GM19193 (cell line): Measurements from ENCODE around the gene KIF7.

ENCODE experiments used
- POLR2A ChIP-seq: IDR thresholded peaks from 4 replicates; pipeline ENCODE4 v1.6.1; 2011; ENCODE audit not compliant: insufficient read depth, insufficient read length; ENCODE audit errors: extremely low read depth

Gene KIF7

DNA sequence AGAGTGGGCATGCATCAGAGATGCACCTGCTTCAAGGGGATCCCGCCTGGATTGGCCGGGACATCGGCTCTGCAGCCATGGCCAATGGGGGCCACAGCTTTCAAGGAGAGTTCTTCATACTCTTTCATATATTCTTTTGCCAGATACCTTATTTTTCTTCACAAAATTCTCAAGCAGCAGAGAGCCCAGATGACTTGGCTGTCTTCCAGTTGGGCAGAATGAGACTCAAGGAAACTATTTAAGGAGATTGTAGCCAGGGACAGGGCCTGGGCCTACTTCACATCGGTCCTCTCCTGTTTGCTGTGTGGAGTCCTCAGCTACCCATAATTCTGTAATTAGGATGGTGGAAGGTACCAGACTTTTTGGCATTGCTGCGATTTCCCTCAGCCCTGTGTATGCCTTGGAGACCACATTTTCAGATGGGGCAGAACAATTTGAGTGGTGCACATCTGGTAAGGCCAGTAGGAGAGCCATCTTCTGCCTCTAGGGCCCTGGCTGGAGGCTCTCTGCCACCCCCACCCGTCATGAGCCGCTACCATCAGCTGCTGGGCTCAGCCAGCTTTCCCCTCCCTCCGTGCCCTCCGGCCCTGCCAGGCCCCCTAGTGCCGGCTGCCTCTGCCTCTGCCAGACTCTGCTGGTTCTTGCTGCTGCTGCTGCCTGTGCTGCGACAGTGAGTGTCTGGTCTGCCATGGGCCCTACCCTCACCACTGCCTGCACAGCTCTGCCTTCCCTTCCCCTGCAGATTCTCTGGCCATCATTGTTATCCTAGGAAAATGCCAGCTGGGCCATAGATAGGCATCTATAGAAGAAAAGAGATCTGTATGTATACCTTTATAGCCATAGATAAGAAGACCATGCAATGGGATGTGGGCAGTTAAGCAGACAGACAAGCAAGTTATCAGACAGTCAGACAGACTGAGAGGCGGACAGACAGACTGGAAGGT is 17.2 kb upstream of the KIF7 start:
- TF ChIP-seq POLR2A, result no peak

DNA sequence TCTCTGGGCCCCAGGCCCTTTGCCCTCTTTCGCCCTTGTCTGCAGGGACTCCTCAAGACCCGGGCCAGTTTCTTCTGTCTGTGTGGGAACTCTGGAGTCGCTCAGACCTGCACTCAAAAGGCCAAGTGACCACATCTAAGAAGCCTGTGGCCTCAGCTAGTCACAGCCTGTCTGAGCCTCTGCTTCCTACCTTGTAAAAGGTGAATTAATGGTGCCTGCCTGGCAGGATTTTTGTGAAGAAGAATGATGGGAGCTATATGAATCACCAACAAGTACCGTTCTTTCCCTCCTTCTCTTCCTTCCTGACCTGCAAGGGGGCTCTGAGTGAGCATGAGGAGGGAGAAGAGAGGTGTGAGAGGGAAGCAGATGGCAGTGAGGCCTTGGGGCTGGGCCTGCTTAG is 16.4 kb upstream of the KIF7 start:
- no peak for TF ChIP-seq POLR2A

DNA sequence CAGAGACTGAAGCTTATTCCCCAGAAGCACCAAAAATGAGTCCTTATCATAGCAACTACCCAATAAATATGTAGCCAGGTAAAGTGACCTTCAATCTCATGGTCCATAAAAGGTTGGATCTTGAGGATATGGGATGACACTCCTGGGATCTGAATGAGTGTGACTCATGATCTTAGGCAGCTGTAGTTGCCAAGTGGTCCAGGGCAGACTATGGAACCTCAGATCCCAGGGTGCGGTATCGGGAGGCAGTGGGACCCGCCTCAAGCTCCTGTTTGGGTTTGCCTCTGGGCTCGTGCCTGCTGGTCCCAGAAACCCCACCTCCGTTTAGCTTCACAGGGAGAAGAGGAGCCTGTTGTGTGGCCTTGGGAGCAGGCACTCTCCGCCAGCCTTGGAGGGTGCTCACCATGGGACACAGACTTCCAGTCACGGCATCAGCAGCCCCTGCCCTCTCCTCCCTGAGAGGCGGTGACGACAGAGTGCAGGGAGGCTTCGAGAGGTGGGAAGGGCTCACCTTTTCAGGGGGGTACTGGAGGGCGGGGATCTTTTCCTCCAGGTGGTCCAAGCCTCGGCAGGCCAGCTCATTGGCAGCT is 15.8 kb upstream of the KIF7 start:
- TF ChIP-seq POLR2A, result no peak

DNA sequence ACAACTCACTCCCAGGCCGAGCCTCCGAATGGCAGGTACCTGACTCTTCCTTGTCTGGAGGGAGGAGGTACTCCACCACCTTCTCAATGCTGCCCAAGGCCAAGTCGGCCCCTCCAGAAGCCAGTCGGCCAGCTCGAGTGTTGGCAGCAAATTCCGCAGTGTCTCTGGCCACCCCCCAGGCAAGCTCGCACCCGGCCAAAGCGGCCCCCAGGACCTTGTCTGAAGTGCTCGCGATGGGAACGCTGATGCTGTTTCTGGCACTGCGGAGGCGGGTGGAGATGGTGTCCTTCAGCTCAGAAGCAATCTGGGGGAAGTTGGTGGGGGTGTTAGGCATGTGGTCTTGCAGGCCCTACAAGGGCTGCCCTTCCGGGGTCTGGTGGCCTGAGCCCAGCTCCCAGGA is 14.7 kb upstream of the KIF7 start:
- TF ChIP-seq POLR2A, result no peak

DNA sequence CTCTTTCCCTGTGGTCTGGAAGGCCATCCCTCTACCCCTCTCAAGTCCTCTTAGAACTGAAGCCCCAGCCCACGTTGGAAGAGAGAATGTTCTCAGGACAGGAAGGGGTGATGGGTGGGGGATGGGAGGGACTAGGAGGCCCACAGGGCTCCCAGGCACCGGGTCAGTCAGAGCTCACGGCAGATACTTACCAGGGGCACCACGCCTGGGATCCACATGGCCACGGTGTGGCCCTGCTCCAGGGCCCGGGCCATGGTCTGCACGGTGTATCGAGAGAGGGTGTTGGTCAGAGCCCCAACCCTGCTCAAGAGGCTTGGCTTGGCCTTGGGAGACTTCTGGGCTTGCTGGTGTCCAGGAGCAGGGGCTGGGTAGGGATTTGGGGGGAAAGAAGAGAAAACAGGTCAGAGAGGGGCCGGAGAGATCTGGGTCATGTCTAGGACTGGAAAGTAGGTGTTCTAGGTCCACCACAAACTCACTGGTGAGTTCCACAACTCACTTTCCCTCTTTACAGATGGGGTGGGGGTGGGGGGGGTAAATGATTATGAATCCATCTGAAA is 14.1 kb upstream of the KIF7 start:
- TF ChIP-seq POLR2A, result no peak

DNA sequence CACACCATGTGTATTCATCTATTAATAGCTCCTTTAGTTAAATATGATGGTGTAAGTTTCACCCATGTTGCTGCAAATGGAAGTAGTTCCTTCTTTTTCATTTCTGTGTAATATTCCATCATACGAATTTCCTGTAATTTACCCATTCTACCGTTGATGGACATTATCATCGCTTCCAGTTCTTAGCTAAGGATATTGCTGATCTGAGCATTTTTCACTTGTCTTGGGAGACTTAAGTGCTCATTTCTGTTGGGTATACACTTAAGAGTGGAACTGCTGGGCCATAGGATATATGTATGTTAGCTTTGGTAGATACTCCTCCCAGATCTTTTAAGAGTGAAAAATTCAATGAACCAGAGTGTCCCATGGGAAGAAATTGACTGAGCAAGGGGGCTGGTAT is 12.9 kb upstream of the KIF7 start:
- TF ChIP-seq POLR2A, result no peak

DNA sequence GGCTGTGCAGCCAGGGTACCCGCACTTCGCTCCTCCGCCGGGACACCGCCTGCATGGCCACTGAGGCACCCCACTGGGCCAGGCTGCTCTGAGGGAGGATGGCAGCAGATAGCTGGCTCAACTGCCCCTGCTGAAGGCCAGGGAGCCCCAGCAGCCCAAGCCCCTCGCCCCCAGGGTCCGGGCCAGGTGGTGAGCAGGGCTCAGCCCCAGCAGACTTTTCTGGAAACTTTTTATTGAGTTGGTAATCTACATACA is 12.4 kb upstream of the KIF7 start:
- TF ChIP-seq POLR2A, result no peak

DNA sequence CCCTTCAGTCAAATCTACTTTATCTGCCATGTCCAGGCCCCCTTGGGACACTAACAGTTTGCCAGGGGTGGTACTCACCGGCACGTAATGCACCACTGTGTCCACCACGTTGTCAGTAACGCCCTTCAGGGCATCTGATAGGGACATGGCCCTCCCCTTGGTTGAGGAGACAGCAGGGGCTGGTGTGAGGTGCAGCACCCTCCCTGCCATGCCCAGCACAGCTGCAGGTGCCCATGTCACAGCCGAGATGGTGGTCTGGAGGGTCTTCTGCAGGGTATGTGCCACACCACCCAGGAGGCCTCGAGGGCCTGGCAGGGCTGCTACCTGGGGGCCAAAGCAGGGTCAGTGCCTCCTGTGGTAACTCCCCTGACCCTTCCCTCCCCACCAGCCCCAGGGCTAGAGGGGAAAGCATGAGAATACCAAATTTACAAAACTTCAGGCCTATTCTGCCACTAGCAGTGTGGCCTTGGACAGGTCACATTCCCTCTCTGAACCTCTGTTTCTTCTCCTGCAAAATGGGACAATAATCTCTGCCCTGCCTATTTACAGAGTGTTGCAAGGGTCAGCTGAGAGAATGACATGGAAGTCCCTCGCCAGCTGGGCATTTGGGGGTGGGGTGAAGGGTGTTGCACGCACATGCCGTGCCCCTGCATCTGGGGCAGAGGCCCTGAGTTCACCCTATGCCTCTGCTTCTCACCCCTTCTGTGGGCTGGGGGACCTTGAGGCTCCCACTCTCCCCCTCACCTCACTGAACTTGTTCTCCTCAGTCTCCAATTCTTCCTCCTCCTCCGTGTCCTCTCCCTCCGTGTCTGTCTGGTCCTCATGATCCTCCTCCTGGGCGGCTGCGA is 11.8 kb upstream of the KIF7 start:
- TF ChIP-seq POLR2A, result no peak

DNA sequence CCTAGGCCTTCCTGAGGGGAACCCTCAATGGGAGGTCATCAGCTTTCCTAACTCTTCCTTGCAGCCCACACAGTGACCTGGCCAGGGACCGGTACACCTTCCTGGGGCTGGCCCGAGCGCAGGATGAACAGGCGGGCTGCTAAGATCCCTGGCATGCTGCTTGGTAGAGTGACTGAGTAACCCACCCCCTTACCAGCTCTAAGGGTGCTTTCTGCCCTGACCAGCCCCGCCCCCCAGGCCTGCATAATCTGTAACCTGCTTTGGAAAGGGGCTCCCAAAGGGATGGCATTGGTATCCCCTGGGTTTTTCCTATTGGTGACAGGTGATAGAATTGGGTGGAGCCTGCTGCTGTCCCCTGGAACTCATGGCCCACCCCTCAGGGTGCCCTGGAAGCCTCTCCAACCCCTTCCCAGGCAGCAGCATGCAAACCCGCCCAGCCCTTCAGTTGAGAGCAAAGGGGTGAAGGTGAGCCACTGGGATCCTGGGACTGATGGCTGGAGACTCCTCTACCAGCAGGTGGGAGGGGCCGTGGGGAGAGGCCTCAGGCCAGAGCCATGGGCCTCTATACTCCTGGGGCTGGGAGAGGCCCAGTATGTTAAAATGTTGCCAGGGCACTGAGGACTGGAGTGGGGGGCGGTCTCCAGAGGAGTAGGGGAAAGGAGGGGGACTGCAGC is 11.1 kb upstream of the KIF7 start:
- no peak for TF ChIP-seq POLR2A

DNA sequence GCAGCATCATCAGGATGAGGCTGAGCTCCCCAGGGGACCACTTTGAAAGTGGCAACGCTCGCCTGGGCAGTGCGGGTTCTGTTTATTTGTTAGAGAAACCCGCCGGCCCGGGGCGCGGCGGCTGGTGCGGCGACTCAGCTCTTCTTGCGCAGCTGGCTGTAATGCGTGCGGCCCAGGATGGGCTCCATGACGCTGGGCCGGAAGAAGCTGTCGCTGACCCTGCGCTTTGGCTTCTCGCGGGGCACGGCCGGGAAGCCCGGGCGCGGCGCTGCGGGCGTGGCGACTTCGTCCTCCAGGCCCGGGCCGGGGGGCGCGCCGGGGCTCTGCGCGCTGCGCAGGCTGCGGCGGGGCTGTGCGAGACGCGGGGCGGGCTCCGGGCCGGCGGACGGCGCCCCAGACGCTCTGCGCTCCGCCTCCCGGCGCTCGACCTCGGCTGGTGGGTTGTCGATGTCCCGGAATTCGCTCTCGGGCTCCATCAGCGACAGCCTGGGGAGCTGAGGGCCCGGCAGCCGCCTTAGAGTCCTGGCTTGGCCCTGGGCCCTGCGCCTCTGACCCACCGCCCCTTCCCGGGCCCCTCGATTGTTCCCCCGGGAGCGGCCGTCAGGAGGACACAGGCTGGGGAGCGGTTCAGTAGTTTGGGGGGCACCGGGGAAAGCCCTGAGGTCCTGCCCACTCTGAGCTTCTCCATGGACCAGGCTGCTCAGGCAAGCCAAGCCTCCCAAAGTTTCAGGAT is 10.3 kb upstream of the KIF7 start:
- no peak for TF ChIP-seq POLR2A

DNA sequence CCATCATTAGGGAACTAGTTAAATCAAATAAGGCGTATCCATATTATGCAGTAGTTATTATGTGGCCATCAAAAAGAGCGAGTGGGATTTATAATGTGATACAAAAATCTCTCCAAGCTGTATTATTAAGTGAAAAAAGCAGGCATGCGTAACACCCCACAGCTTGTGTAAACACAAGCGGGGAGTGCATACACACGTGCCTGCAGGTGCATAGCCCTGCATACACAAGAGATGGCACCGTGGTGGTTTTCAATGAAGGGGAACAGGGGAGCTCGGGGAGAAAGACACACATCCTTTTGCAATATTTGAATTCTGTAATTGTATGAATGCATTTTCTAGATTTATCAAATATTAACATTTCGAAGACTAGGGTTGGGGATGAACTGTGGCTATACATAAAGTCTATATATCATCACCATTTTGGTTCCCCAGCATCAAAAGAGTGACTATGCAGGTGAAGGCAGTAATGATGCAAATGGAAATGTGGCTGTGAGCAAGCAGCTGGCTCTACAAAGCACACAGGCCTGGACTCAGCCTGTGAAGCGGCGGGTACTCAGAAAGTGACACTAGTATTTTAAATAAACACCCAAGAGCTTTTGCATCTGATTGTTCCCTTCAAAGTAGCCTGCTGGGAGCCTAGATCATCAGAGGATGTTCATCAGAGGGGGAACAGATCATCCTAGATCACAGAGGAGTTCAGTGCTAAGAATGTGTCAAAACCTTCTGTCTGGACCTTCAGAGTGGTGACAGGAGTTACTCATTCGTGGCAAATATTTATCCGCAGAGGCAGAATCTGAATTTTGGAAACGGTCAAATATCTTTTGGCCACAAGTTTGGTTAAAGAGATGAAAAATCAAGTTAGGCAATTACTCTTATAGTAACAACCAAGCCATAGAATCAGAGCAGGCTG is 9.4 kb upstream of the KIF7 start:
- TF ChIP-seq POLR2A, result no peak

DNA sequence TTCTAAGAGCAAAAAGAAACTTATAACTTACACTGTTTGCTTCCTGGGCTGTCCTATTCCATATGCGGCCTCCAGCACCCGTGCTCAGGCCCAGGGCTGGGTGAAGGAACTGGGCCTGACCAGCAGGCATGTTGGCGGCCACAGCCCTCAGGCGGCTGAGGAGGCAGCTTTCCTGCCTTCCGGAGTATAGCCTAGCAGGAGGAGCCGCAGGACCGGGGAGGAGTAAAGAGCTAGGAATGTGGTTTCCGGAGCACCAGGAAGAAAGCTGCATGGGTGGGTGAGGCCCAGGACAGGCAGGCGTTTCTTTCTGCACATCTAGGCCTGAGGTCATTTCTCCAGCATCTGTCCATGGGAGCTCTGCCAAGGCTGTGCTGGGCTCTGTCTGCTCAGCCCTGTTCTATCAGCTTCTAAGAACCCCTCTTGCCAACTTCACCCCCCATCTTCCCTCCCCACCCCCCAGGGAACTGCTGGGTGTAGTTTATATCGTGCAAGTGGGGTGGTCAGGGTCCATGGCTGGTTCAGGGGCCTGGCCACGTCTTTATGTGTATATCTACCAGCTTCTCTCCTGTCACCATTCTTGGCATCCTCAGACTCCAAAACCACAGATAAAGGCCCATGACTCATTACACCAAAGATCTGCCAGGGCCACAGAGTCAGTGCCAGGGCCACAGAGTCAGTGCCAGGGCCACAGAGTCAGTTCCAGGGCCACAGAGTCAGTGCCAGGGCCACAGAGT is 7.8 kb upstream of the KIF7 start:
- no peak for TF ChIP-seq POLR2A

DNA sequence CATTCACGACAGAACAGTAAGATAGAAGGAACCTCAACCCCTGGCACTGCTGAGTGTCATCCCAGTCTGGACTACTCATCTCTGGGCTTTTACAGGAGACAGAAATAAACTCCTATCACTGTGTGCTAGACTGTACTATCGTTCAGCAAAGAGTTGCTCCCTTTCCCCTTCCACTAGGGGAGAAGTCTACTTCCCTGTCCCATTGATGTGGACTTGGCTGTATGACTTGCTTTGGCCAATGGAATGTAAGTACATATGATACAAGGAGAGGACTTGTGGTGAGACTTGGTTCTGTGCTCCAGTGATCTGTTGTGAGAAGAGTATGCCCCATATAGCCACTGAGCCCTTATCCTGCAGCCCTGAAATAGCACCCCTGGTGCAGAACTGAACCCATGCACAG is 5.3 kb upstream of the KIF7 start:
- TF ChIP-seq POLR2A, result no peak
